GM04503 (cell line): ENCODE results near the gene INCENP.
"Not testable (repeated sequence)": the region's sequence is repeated elsewhere in the genome, so short reads cannot be mapped to it uniquely, and the experiment has no call there.

Experiments used
- DNase-seq: peaks from one replicate; pipeline ENCODE4 v3.0.0-alpha.2; 2012; ENCODE audit warnings: low read depth

The INCENP gene

DNA sequence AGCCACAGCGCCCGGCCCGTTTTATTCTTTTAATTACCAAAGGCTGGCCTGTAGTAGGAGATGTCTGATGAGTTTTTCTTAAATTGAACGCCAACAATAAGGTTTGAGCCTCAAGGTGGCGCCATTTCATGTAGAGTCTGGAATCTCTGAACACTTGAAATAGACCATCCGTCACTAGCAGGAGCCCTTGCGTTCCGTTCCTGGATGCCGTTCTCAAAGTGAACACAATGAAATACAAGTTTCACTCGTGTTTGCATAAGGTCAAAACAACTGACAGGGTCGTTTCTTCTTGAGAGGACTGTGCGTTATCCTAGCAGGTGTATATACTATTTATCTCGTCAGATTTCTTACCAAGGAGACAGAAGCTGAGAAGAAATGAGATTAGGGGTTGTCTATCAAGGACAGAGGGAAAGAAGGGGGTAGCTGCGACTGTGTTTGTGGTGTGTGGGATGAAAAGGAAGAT lies 47.5 kb downstream of the INCENP start:
- DNase-seq = peak; percentile 12

DNA sequence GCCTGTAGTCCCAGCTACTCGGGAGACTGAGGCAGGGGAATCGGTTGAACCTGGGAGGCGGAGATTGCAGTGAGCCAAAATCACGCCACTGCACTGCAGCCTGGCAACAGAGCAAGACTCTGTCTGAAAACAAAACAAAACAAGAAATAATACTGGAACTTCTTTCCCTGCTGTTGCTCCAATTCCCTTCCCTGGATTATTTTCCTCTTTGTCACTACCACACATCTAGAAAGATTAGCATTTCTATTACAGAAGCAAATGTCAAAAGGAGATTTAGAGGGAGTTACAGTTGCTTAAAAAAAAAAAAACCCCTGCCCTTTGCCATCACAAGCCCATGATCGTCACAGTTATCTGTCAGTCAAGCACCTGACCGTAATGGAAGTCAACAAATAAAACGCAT lies 48.5 kb downstream of the INCENP start:
- no peak for DNase-seq

DNA sequence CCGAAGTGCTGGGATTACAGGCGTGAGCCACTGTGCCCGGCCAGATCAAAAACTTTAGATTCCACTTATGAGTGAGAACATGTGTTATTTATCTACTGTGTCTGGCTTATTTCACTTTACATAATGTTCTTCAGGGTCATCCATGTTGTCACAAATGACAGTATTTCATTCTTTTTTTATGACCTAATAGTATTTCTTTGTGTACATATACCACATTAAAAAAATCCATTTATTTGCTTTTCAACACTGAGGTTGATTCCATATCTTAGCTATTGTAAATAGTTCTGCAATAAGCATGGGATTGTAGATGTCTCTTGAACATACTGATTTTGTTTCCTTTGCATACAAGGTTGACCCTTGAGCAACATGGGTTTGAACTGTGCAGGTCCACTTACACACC lies 53.0 kb downstream of the INCENP start:
- DNase-seq = no peak

DNA sequence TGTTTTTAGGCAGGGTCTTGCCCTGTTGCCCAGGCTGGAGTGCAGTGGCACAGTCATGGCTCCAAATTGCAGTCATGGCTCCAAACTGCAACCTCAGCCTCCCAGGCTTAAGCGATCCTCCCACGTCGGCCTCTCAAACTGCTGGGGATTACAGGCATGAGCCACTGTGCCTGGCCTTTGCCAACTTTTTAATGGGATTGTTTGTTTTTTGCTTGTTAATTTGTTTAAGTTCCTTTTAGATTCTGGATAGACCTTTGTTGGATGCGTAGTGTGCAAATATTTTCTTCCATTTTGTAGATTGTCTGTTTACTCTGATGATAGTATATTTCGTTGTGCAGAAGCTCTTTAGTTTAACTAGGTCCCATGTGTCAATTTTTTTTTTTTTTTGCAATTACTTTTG lies 56.2 kb downstream of the INCENP start:
- no peak for DNase-seq

DNA sequence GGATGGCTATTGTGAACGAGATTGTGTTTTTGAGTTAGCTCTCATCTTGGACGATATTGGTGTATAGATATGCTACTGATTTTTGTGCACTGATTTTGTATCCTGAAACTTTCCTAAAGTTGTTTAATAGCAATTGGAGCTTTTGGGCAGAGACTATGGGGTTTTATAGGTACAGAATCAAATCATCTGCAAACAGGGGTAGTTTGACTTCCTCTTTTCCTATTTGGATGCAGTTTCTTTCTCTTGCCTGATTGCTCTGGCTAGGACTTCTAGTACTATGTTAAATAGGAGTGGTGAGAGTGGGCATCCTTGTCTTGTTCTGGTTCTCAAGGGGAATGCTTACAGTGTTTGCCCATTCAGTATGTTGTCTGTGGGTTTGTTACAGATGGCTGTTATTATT lies 57.3 kb downstream of the INCENP start:
- DNase-seq = no peak

DNA sequence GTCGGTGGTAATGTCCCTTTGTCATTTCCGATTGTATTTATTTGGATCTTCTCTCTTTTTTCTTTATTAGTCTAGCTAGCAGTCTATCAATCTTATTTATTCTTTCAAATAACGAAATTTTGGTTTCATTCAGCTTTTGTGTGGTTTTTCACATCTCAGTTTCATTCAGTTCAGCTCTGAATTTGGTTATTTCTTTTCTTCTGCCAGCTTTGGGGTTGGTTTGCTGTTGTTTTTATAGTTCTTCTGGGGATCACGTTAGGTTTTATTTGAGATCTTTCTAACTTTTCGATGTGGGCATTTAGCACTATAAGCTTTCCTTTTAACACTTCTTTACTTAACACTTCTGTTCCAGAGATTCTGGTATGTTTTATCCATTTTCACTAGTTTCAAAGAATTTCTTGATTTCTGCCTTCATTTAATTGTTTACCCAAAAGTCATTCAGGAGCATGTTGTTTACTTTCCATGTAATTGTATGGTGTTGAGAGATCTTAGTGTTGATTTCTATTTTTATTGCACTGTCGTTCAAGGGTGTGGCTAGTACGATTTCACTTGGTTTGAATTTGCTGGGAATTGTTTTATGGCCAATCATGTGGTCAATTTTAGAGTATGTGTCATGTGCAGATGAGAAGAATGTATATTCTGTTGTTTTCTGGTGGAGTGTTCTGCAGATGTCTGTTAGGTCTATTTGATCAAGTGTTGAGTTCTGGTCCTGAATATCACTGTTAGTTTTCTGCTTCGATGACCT lies 58.5 kb downstream of the INCENP start:
- DNase-seq = no peak

DNA sequence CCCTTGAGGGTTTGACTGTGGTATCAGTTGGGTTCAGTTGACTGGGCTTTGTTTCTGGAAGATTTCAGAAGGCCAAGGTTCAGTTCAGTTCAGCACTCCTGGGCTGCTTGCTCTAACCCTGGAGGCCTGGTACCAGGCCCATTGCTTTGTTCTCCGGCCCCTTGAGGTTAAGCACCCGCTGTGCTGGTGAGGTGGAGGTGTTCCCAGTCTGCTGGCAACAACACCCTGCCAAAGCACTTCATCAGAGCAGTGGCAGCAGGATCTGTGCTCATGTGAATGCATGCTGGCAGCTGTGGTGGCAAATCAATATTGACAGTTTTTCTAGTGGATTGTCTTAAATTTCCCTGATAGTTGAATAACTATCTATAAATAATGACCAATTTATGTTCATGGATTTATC lies 62.4 kb downstream of the INCENP start:
- no peak for DNase-seq

DNA sequence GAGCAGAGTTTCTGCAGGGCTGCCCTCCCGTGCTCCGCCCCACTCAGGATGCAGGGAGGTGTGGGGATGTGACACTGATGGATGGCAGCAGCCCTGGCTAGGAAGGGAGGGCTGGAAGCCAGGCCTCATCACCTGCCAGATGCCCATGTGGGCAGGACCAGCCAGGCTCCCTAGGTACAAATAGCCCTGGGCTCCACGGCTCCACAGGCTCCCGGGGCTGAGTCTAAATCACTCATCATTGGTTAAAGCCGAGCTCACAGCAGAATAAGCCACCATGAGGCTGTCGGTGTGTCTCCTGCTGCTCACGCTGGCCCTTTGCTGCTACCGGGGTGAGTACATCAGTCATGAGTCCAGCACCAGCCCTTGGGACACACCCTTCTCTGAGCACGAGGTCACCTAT lies 66.2 kb downstream of the INCENP start, which contains the start of gene SCGB1D1:
Gene SCGB1D1, plus strand, starts transcription at position 206 of the 400 bp plus-strand sequence. Its CDS starts 69 bp downstream, at position 275.
- DNase-seq = no peak

DNA sequence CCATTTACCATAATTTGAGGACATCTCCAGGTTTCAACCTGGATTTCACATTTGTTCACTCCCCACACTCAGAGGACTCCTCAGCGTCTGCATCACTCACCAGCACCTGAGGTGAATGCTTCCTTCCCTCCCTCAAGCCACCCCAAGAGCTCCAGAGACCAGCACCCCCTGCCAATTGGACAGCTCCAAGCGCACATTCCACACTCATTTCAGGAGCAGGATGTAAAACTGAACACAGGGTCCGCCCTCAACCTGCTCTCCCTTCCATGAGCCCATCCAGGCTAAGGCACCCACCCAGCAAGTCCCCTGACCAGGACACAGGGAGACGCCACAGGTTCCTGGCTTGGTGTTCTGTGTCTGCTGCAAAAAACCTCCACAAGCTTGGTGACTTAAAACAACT lies 70.1 kb downstream of the INCENP start:
- DNase-seq = no peak

DNA sequence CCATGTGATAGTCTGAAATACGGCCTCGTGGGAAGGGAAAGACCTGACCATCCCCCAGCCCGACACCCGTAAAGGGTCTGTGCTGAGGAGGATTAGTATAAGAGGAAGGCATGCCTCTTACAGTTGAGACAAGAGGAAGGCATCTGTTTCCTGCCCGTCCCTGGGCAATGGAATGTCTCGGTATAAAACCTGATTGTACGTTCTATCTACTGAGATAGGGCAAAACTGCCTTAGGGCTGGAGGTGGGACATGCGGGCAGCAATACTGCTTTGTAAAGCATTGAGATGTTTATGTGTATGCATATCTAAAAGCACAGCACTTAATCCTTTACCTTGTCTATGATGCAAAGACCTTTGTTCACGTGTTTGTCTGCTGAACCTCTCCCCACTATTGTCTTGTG lies 71.2 kb downstream of the INCENP start:
- DNase-seq = not testable (repeated sequence)

DNA sequence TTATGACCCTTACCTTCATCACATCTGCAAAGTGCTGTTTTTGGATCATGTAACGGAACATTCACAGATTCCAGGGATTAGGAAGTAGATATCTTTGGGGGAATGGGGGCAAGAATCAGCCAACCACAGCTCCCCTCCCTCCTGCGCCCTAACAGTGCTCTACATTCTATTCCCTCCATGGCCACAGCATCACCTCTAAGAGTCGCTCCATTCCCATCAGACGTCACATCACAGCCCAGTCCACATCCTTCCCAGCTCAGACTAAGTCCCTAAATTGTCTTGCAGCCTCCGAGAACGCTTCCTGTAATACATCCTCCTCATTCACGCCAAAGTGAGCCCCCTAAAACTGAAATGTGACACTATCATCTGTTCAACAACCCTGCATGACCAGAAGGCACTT lies 72.1 kb downstream of the INCENP start:
- DNase-seq = no peak

DNA sequence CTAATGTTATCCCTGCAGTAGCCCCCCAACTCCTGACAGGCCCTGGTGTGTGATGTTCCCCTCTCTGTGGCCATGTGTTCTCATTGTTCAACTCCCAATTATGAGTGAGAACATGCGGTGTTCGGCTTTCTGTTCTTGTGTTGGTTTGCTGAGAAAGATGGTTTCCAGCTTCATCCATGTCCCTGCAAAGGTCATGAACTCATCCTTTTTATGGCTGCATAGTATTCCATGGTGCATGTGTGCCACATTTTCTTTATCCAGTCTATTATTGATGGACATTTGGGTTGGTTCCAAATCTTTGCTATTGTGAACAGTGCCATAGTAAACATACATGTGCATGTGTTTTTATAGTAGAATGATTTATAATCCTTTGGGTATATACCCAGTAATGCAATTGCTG lies 73.6 kb downstream of the INCENP start:
- DNase-seq = not testable (repeated sequence)

DNA sequence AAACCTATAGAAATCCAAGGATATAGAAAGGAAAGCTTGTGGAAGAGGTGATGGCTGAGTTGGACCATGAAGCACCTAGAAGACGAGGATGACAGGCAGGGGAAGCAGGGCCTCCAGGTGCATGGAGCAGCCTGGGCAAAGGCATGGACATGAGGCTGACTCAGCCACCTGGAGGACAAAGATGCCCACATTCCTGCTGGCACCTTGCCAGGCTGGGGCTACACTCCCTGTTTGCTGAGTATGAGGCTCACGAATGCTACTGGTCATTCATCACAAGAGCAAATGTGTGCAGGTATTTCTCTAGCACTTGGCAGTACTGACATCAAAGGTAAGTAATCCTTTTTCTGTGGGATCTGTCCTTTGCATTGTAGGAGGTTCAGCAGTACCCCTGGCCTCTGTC lies 77.6 kb downstream of the INCENP start:
- no peak for DNase-seq
